GM19438 (cell line): ENCODE data around the gene ZNF814.
"Not testable (repeated sequence)": the region's sequence is repeated elsewhere in the genome, so short reads cannot be mapped to it uniquely, and the experiment has no call there.

Source experiments
- ATAC-seq: cut with Tn5 transposase; IDR thresholded peaks from one replicate; pipeline ENCODE4 v1.9.1; 2021; ENCODE audit warnings: low read depth; ENCODE audit not compliant: unreplicated experiment

ZNF814 gene

GRCh38 chr19:57867868-57868492 lies 20.9 kb downstream of the ZNF814 start:
- no peak for ATAC-seq

GRCh38 chr19:57862351-57862750 lies 26.5 kb downstream of the ZNF814 start:
- ATAC-seq, result not testable (repeated sequence)

GRCh38 chr19:57854117-57854516 lies 34.7 kb downstream of the ZNF814 start:
- not testable (repeated sequence) for ATAC-seq

- ATAC-seq, result not testable (repeated sequence)
These were observed 36.8 kb downstream of the ZNF814 start for GRCh38 chr19:57851812-57852603.

- no peak for ATAC-seq
These were observed 38.3 kb downstream of the ZNF814 start for GRCh38 chr19:57850553-57851017.

GRCh38 chr19:57849666-57850473 lies 39.0 kb downstream of the ZNF814 start, which contains the start of gene ZNF587:
Gene ZNF587 (plus strand): TSS chr19:57849859. CDS start chr19:57850039, 180 bp downstream.
- peak; percentile 86 for ATAC-seq

- ATAC-seq, result peak; percentile 20
These were observed 39.6 kb downstream of the ZNF814 start for GRCh38 chr19:57849162-57849665.

- not testable (repeated sequence) for ATAC-seq
These were observed 41.7 kb downstream of the ZNF814 start for GRCh38 chr19:57847164-57847563.

GRCh38 chr19:57841122-57841763 lies 47.6 kb downstream of the ZNF814 start:
- ATAC-seq, result no peak

- ATAC-seq, result not testable (repeated sequence)
These were observed 50.1 kb downstream of the ZNF814 start for GRCh38 chr19:57838622-57839191.

GRCh38 chr19:57836991-57837390 lies 51.8 kb downstream of the ZNF814 start:
- ATAC-seq, result not testable (repeated sequence)

- ATAC-seq, result no peak
These were observed 58.7 kb downstream of the ZNF814 start, which contains the start of gene ZNF587B for GRCh38 chr19:57830071-57830602. Gene ZNF587B (plus strand): TSS chr19:57830299. CDS start chr19:57830529, 230 bp downstream.

- ATAC-seq, result no peak
These were observed 59.5 kb downstream of the ZNF814 start for GRCh38 chr19:57829316-57829715.

GRCh38 chr19:57825511-57825910 lies 63.3 kb downstream of the ZNF814 start:
- no peak for ATAC-seq

- ATAC-seq, result not testable (repeated sequence)
These were observed 65.2 kb downstream of the ZNF814 start for GRCh38 chr19:57823608-57824007.

- ATAC-seq, result not testable (repeated sequence)
These were observed 65.7 kb downstream of the ZNF814 start for GRCh38 chr19:57823155-57823554.

- ATAC-seq, result not testable (repeated sequence)
These were observed 67.3 kb downstream of the ZNF814 start for GRCh38 chr19:57821501-57821900.

GRCh38 chr19:57821095-57821494 lies 67.7 kb downstream of the ZNF814 start:
- ATAC-seq, result not testable (repeated sequence)

- ATAC-seq, result no peak
These were observed 68.2 kb downstream of the ZNF814 start for GRCh38 chr19:57820599-57820998.
